ENCODE data around the gene KIFAP3. TPM values are rescaled to one million over a fixed set of nuclear protein-coding genes. Genes with fewer than 3 reads are reported as not detected.

KIFAP3 gene
- total and polyA plus RNA-seq, 2 of the 8 experiments (the other 6 are each of a cell fraction or from before 2014, with no cell fraction given) = 1.3 to 3.2 TPM

GRCh38 chr1:170078610-170079189 lies 4.2 kb upstream of the KIFAP3 start (continued):
- no peak for TF ChIP-seq USF2 (IDR thresholded peaks at IDR 0.05; ENCODE audit: low read length)

Data from H1 (cell line).